Superior temporal gyrus (tissue), 1 donor: ENCODE measurements around the gene PRPF19.
"Not testable (repeated sequence)": the region's sequence is repeated elsewhere in the genome, so short reads cannot be mapped to it uniquely, and the experiment has no call there.

ENCODE experiments used
- DNase-seq: peaks from one replicate; pipeline ENCODE4 v3.0.0-alpha.2; 2016; ENCODE audit errors: extremely low spot score

PRPF19 gene

GRCh38 chr11:60923800-60924109 lies 17.4 kb upstream of the PRPF19 start:
- DNase-seq, result no peak

GRCh38 chr11:60923326-60923725 lies 16.9 kb upstream of the PRPF19 start:
- DNase-seq, result peak; percentile 40

DNA sequence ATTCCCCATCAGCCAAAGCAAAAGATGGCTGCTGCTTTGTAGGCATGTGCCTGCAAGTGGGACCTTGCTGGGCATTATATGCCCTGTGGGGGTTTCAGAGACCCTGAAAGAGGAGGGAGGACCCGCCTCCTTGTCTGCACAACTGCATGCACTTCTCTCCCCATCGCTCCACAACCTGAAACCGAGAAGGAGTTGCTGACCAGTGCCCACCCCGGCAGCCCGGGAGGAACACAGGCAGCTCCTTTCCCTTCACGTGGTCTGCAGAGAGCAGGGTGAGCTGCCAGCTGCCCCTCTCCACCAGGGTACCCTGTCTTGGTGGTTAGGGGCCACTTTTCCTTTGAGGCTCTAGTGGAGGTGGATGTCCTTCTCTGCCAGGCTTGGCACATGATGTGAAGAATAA lies 16.5 kb upstream of the PRPF19 start:
- DNase-seq, result no peak

DNA sequence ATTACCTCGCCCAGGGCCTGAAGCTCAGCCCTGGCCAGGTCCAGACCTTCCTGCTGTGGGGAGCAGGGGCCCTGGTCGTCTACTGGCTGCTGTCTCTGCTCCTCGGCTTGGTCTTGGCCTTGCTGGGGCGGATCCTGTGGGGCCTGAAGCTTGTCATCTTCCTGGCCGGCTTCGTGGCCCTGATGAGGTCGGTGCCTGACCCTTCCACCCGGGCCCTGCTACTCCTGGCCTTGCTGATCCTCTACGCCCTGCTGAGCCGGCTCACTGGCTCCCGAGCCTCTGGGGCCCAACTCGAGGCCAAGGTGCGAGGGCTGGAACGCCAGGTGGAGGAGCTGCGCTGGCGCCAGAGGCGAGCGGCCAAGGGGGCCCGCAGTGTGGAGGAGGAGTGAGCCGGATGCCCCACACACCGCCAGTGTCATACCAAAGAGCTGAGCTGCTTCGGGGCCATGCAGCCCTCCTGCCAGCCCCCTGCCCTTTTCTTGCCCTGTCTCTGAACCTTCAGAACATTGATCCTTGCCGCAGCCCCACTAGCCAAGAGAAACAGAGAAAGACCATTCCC lies 15.5 kb upstream of the PRPF19 start:
- no peak for DNase-seq

- DNase-seq, result no peak
Observed at GRCh38 chr11:60921259-60921658, 14.9 kb upstream of the PRPF19 start.

DNA sequence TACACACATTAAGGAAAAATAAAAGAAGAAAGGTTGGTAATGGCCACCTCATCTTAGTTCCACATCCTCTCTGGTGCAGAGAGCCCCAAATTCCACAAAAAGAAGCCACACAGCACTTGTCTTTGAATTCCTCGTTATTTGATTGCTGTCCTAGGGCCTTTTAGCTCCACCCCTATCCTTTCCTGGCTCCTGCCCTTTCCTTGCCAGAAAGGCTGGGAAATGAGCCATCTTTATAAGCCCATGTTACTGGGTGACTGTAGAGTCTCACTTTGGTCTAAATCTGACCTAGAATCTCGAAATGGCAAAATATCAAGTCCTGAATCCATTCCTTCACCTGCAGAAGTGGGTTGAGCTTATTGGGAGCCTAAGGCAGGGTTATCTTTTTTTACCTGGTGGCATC lies 13.6 kb upstream of the PRPF19 start:
- no peak for DNase-seq

DNA sequence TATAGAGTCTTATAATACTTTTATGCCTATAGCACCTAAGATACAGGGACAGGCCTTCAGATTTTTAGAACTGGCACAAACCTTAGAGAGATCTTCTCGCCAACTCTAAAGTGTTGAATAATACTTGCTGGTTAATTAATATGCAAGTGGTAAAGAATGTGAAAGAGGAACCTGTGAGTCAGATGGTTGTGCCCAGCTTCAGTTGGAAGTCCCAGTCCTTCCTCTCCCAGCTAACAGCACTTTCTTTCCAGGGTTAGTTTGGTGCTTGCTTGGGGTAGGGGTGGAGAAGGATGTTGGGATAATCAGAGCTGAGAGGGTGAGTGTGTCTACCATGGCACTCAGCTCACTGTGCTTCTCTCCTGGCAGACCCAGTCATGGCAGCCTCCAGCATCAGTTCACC lies 12.9 kb upstream of the PRPF19 start:
- DNase-seq, result no peak

DNA sequence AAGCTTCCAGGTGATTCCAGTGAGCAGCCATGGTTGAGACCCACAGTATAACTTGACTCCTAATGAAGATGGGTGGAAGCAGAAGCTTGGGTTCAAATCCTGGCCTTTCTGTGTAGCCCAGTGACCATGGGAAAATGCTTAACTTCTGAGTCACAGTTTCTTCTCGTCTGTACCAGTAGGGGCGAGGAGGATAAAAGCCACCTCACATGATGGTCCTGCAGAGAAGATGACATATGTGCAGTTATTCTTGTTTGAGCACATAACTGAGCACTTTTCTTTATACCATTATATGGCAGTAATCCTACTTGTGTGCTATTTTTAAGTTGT lies 12.5 kb upstream of the PRPF19 start:
- no peak for DNase-seq

- no peak for DNase-seq
Observed at GRCh38 chr11:60918251-60918938, 12.0 kb upstream of the PRPF19 start.

DNA sequence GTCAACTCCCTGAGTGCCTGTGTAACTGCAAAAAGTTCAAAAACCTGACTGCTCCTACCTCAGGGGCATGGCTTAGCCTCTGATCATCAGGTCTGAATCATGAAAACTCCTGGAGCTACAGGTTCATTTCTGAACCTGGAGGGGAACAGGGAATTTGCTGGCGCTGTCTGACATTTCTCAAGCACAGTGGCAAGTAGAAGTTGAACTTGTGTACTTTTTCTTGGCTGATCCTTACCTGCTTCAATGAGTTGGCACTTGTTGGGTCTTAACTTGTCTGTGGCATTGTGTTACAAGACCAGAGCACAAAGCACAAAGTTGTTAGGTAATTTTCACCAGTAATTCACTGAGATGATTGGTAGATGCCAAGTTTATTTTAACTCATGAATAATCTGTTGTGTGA lies 10.9 kb upstream of the PRPF19 start:
- no peak for DNase-seq

DNA sequence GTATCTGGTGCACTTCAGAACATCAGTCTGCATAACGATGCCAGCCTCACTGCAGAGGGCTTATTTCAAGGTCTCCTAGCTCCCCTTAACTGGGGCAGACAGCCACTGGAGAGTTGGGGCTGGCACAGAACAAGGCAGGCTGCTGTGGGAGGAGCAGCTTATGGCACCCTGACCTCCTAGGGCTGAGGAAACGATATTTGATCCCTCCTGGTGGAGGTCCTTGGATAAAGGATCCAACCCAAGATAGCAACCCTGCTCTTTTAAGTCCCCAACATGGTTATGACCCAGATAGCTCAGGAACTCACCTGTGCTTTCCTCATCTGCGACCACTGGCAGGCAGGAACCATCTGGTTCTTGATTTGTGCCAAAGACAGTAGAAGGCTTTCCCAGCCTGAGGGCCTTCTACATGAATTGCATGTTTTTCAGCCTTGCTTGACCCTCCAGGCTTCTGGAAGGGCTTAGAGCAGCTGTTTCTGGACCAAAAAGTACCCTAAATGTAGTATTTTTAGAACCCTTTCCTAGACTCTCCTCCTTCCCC lies 10.4 kb upstream of the PRPF19 start:
- no peak for DNase-seq

- peak; percentile 47 for DNase-seq
Observed at GRCh38 chr11:60915248-60915914, 9.0 kb upstream of the PRPF19 start.

- DNase-seq, result no peak
Observed at GRCh38 chr11:60914633-60915247, 8.4 kb upstream of the PRPF19 start.

GRCh38 chr11:60913793-60914632 lies 7.6 kb upstream of the PRPF19 start, which contains the start of gene TMEM109:
TSS of gene TMEM109 (plus strand) at chr11:60914158. CDS start at chr11:60919694, 5,536 bp downstream.
- DNase-seq, result peak; percentile 98

DNA sequence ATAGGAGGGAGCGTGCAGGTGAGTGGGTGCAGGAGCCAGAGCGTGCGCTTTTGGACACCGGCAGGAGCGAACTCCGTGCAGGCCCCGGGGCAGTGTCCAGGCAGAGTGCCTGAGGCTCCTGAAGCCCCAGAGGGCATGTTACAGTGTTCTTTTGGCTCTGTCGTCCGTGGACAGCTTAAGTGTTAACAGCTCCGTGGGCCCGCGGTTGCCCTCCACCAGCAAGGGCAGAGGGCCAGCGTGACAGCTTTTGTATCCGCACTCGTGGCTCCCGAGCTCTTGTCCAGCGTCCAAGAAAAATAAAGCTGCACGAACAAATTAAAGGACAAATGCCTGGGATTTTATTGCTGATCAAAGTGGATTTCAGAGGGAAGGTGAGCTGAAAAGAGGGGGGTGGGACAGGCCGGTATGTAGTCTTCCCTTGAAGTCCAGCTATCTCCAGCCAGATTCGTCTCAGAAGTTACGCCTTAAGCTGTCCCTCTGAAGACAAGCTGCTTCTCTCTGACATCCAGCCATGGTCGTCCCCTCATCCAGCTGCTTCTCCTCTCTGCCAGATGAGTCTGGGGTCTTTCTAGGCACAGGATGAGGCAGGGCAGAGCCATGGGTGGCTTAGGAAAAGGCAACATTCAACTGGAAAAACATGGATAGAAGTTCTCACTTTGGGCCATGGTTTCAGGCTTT lies 6.6 kb upstream of the PRPF19 start:
- DNase-seq, result no peak

DNA sequence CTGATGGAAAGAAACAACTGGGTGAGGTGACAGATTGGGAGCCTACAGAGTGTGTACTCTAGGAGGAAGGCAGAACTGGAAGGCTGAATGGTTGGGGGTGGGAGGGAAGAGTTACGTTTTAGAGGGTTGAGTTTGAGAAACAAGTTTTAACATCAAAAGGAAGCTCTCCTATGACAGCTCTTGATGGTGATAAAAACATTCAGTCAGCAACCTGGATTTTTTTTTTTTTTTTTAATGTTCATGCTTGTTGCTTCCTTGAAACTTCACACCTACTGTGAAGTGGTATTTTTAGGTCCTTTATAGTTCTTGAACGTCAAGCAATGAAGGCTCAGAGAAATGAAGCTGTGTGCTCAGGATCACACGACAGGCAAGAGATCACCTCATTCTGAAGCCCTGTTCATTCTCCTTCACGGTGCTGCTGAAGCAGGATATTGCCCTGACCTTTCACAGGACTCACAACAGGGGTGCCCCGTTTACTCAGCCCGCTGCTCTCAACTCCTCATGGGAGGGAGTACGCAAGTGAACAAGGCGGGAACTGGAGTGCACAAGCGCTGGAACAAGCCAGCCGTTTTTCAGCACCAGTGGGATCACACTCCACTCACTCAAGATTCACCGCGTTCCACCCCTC lies 6.0 kb upstream of the PRPF19 start:
- DNase-seq, result no peak

- no peak for DNase-seq
Observed at GRCh38 chr11:60910711-60911380, 4.5 kb upstream of the PRPF19 start.

DNA sequence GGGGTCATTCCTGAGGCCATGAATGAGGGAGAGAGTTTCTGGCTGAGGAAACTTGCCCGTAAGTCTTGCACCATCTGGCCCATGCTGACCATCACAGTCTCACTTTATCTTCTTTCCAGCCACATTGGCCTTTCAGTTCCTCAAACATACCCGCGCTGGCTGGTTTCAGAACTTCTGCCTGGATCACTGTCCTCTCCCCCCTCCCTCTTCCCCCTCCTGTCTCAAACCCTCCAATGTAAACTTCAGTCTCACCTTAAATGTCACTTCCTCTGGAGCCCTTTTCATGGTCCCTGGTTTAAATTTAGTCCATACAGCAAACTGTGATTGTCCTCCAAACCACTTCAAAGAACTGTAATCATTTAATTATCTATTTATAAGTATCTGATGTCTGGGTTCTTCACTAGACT lies 3.9 kb upstream of the PRPF19 start:
- no peak for DNase-seq

- not testable (repeated sequence) for DNase-seq
Observed at GRCh38 chr11:60909680-60910280, 3.4 kb upstream of the PRPF19 start.

GRCh38 chr11:60908803-60909202 lies 2.4 kb upstream of the PRPF19 start:
- DNase-seq, result no peak
